Activated CD4-positive, alpha-beta memory T cell treated with anti-CD3 and anti-CD28 coated beads for 36 hours (primary cell): Measurements from ENCODE around the gene LRBA. TPM values are rescaled to one million over a fixed set of nuclear protein-coding genes. Genes with fewer than 3 reads are reported as not detected.

Experiments used
- CTCF ChIA-PET: fragments of 350-600 bp; sonication (Branson Sonifier 250); formaldehyde crosslinking; loops from one replicate; lab custom pipeline; 2021; ENCODE audit warnings: antibody characterized with exemption, inconsistent platforms; lab: Charles Lee
- POLR2A ChIA-PET: fragments of 350-600 bp; sonication (Branson Sonifier 250); formaldehyde crosslinking; loops from one replicate; lab custom pipeline; 2021; ENCODE audit warnings: antibody characterized with exemption; lab: Charles Lee
- DNase-seq: peaks from one replicate; pipeline ENCODE4 v3.0.0-alpha.2; 2020
- H3K27ac Mint-ChIP-seq: one replicate; pipeline ENCODE4 v1.8.0; 2021; ENCODE audit warnings: mixed read lengths
- H3K27me3 Mint-ChIP-seq: one replicate; pipeline ENCODE4 v1.8.0; 2021; ENCODE audit warnings: mixed read lengths
- H3K36me3 Mint-ChIP-seq: one replicate; pipeline ENCODE4 v1.8.0; 2021; ENCODE audit warnings: mixed read lengths
- H3K4me1 Mint-ChIP-seq: one replicate; pipeline ENCODE4 v1.8.0; 2021; ENCODE audit warnings: low read depth, mixed read lengths
- H3K4me3 Mint-ChIP-seq: one replicate; pipeline ENCODE4 v1.8.0; 2021; ENCODE audit warnings: mild to moderate bottlenecking, mixed read lengths
- H3K9me3 Mint-ChIP-seq: one replicate; pipeline ENCODE4 v1.8.0; 2021; ENCODE audit warnings: mixed read lengths
- intact Hi-C: fragments of 100-400 bp; cut with micrococcal nuclease; formaldehyde crosslinking; loops from one replicate; pipeline ENCODE4 v1.15.1; 2023
- total RNA-seq, 2 experiments: library from RNA; stranded (reverse); gene quantifications; one replicate each; pipeline ENCODE4 v1.2.3, GENCODE V29; 2021

The LRBA gene
- total RNA-seq, 2 experiments from 2014 or later = 62.4 to 63.7 TPM

DNA sequence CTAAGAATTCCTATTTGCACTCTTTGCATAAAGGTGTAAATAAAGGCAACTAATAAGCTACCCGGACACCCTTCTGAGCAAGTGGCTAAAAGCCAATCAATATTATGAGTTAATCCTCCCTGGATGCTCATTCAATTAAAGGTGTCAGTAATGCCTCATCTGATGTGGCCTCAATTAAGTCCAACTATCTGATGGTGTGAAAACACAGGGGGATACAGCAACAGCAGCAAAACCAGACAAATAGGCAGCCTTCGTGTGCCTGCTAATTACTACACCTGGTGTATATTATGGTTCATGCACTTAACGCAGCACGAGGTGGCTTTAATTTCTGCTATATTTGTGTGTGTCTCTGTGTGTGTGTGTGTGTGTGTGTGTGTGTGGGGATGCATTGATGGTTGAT lies 692.4 kb downstream of the LRBA start:
- H3K4me3 Mint-ChIP-seq = no peak overlapping the region
- intact Hi-C loops = no loop called here
- ChIA-PET CTCF (no interaction called here), POLR2A (no interaction called here)
- H3K9me3 Mint-ChIP-seq = no peaks in the 10 kb centered on the region
- peaks cover 2% of the 10 kb centered on the region for H3K4me1 Mint-ChIP-seq
- no peaks in the 10 kb centered on the region for H3K27me3 Mint-ChIP-seq
- peaks cover 12% of the 10 kb centered on the region for H3K36me3 Mint-ChIP-seq
- no peak for DNase-seq
- no peak overlapping the region for H3K27ac Mint-ChIP-seq

DNA sequence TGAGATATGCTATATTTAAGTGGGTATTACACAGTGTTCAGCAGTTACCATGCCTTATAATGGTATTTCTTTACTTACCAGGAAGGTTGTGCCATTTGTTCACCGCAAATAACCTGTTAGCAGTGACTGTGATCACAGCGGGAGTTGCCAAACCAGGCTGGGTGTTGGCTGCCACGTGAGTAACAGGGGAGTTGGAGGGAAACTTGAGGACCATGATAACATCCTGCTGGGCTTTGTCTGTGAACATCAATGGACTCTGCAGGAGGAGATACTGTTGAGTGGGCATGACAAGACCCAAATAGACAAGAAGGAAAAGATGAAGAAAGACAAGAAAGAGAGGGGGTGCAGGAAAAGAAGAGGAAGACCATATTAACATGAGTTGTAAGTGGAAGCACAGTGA lies 694.0 kb downstream of the LRBA start:
- Mint-ChIP-seq H3K4me1 (peaks cover under 1% of the 10 kb centered on the region), H3K36me3 (peaks cover 20% of the 10 kb centered on the region), H3K9me3 (no peaks in the 10 kb centered on the region), H3K27ac (no peak overlapping the region), H3K27me3 (no peaks in the 10 kb centered on the region), H3K4me3 (no peak overlapping the region)
- intact Hi-C loops = no loop called here
- POLR2A ChIA-PET = no interaction called here
- CTCF ChIA-PET = no interaction called here
- no peak for DNase-seq

DNA sequence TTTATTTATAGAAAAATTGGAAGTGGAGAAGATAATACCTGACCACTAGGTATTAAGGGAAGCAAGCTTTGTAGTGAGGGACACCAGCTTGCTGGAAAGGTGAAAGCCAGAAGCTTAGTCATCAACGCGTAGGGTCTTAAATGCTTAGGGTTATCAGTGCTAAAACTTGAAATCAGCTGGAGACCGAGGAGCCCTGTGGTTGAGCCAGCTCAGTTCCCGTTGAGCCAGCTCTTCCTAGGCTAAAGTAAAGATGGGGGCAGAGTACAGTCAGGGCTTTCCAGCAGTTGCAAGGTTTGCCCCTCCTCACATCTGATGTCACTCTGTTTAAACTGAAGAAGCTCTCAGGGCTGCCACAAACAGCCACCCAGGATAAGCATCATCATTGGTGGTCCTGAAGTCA lies 696.1 kb downstream of the LRBA start:
- Mint-ChIP-seq H3K27me3 (no peaks in the 10 kb centered on the region), H3K4me3 (no peak overlapping the region), H3K9me3 (no peaks in the 10 kb centered on the region), H3K36me3 (peaks cover 18% of the 10 kb centered on the region), H3K4me1 (no peaks in the 10 kb centered on the region), H3K27ac (no peak overlapping the region)
- CTCF ChIA-PET = no interaction called here
- POLR2A ChIA-PET = no interaction called here
- no peak for DNase-seq
- intact Hi-C loops = no loop called here

DNA sequence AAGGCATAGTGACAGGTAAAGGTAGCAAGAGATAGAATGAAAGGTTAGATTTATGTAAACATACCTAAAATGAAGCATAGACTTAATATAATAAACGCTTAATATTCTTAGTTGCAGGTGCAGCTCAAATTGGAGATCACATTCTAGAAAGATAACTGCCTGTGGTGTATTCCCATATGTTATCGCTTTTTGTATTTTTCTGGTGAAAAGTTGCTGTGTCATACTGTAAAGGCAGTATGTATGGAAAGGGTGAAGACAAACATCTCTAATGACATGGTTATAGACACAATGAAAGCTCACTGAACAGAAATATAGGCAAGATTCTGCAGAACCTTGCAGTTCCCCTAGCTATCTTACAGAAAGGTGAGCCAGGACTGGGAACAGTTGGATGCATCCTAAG lies 696.6 kb downstream of the LRBA start:
- intact Hi-C loops = no loop called here
- H3K27me3 Mint-ChIP-seq = no peaks in the 10 kb centered on the region
- no peaks in the 10 kb centered on the region for H3K4me1 Mint-ChIP-seq
- CTCF ChIA-PET = no interaction called here
- POLR2A ChIA-PET = no interaction called here
- H3K36me3 Mint-ChIP-seq = peaks cover 18% of the 10 kb centered on the region
- no peak overlapping the region for H3K4me3 Mint-ChIP-seq
- H3K9me3 Mint-ChIP-seq = no peaks in the 10 kb centered on the region
- DNase-seq = no peak
- H3K27ac Mint-ChIP-seq = no peak overlapping the region

DNA sequence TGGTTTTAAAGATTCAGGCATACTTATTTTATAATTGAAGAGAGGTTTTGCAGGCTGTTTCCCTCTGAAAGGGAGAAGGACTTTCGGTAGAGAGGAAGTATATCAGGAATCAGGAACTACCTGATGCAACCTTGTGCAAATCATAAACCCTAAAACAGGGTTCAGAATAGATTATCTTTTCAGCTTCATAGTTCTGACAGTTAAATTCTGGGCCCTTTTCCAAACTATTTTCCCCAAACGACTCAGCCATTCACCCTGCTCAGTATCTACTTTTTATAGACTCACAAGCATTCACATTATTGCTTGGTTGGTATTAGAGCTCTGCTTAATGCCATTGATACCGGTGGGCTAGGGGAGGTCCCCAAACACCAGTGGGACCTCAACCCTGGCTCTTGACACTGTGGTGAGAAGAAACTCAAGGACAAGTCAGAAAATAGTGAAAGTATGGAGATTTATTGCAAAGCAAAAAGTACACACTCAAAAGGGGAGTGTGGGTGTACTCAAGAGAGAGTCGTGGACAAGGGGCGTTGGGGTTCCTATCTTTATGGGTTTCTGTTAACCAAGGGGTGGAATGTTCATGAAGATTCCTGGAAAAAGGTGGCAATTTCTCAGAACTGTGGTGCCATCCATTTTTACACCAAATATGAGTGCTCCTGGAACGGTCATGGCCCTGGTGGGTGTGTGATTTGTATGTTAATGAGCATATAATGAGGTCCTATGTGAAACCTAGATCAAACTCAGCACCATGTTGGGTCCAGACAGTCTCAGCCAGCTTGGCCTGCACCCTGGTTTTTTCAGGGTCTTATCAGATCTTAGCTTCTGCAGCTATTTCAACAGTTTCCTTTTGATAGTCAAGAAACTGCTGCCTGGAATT lies 698.5 kb downstream of the LRBA start:
- no peak overlapping the region for H3K4me3 Mint-ChIP-seq
- no peak overlapping the region for H3K27ac Mint-ChIP-seq
- intact Hi-C loops = no loop called here
- POLR2A ChIA-PET = no interaction called here
- H3K4me1 Mint-ChIP-seq = no peaks in the 10 kb centered on the region
- H3K36me3 Mint-ChIP-seq = peaks cover 16% of the 10 kb centered on the region
- H3K9me3 Mint-ChIP-seq = no peaks in the 10 kb centered on the region
- CTCF ChIA-PET = no interaction called here
- H3K27me3 Mint-ChIP-seq = no peaks in the 10 kb centered on the region
- DNase-seq = no peak

DNA sequence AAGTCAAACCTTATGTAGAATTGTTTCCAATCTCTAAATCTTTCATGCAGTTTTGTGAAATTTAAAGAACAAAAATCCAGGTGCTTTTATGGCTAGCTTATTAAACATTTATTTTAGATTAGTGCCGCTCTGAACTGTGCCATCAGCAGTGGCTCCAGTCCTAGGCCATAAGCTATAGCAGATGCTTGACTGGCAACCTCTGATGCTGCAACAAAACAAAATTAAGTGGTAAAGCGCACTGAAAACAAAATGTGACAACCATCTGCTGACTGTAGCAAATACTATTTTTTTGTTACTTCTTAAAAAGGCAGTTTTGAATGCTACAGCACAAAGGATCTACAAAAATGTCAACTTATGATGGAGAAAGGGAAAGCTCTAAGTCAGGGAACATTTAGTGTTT lies 699.4 kb downstream of the LRBA start:
- DNase-seq = no peak
- intact Hi-C loops = no loop called here
- Mint-ChIP-seq H3K27ac (no peak overlapping the region), H3K36me3 (peaks cover 16% of the 10 kb centered on the region), H3K4me1 (no peaks in the 10 kb centered on the region), H3K9me3 (no peaks in the 10 kb centered on the region), H3K4me3 (no peak overlapping the region), H3K27me3 (no peaks in the 10 kb centered on the region)
- ChIA-PET POLR2A (no interaction called here), CTCF (no interaction called here)

DNA sequence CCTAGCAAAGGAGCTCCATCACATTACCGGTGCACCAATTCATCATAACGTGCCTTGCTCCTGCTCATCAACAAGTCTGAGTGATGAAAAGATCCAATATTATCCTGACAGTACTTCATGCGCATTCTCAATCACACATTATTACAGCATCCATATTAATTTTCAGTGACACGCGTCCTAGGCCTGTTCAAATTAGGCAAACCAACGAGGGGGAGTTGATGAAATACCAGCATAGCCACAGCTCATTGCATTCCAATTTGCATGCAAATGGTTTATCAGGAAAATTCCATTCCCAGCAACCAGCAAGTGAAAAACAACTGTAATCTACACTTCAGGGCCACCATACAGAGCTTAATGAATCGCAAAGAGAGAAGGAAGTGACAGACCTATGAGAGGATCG lies 699.9 kb downstream of the LRBA start:
- Mint-ChIP-seq H3K4me1 (no peaks in the 10 kb centered on the region), H3K9me3 (no peaks in the 10 kb centered on the region), H3K27me3 (no peaks in the 10 kb centered on the region), H3K36me3 (peaks cover 16% of the 10 kb centered on the region), H3K27ac (no peak overlapping the region), H3K4me3 (no peak overlapping the region)
- no peak for DNase-seq
- ChIA-PET POLR2A (no interaction called here), CTCF (no interaction called here)
- intact Hi-C loops = no loop called here

DNA sequence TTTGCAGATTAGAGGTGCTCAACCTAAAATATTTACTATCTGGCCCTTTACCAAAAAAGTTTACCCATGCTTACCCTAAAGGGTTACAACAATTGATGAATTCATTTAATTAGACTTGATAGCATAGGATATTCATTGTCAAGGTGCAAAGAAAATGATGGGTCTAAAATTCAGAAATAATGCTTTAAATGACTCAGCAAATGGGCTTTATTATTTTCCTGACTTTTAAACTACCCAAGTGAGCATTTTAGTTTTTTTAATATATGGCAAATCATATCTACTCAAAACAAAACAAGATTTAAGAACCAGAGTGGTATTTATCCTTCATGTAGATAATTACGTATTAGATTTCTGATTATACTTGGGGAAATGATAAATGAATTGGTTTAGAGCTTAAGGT lies 701.1 kb downstream of the LRBA start:
- no peak overlapping the region for H3K27ac Mint-ChIP-seq
- POLR2A ChIA-PET = no interaction called here
- H3K27me3 Mint-ChIP-seq = no peaks in the 10 kb centered on the region
- peaks cover 19% of the 10 kb centered on the region for H3K36me3 Mint-ChIP-seq
- no peak for DNase-seq
- CTCF ChIA-PET = no interaction called here
- intact Hi-C loops = no loop called here
- H3K4me1 Mint-ChIP-seq = no peaks in the 10 kb centered on the region
- no peak overlapping the region for H3K4me3 Mint-ChIP-seq
- no peaks in the 10 kb centered on the region for H3K9me3 Mint-ChIP-seq

DNA sequence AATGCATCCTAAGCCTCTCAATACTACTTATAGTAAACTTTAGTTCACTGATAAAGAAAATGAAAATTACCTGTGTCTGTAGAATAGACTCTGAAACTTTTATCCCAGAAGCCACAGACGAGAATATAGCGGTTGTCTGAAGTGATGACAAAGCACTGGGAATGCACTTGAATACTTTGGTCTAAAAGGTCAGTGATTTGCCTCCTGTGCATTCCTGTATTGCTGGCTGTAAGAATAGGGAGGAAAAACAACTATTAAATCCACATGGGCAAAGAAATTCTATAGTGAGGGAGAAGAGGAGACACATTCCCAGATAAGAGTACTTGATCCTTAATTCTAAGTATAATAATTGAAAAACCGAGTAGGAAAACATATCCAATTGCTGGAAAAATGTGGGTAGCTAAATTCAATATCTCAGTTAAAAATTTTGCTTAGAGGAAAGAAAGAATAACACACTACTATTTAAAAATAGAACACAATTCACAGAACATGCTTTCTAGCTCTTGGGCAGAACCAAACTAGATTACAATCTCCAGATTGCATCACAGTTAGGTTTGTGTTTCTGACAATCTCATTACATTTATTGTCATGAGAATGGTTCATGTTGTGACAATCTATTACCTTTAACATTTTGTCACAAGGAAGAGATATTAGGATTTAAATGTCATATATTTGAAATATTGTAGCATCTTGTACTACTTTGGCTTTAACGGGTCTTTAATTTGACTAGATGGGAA lies 704.8 kb downstream of the LRBA start:
- H3K27me3 Mint-ChIP-seq = no peaks in the 10 kb centered on the region
- H3K4me1 Mint-ChIP-seq = no peaks in the 10 kb centered on the region
- intact Hi-C loops = no loop called here
- H3K9me3 Mint-ChIP-seq = no peaks in the 10 kb centered on the region
- peaks cover 9% of the 10 kb centered on the region for H3K36me3 Mint-ChIP-seq
- ChIA-PET POLR2A (no interaction called here), CTCF (no interaction called here)
- no peak for DNase-seq
- H3K27ac Mint-ChIP-seq = no peak overlapping the region
- no peak overlapping the region for H3K4me3 Mint-ChIP-seq

DNA sequence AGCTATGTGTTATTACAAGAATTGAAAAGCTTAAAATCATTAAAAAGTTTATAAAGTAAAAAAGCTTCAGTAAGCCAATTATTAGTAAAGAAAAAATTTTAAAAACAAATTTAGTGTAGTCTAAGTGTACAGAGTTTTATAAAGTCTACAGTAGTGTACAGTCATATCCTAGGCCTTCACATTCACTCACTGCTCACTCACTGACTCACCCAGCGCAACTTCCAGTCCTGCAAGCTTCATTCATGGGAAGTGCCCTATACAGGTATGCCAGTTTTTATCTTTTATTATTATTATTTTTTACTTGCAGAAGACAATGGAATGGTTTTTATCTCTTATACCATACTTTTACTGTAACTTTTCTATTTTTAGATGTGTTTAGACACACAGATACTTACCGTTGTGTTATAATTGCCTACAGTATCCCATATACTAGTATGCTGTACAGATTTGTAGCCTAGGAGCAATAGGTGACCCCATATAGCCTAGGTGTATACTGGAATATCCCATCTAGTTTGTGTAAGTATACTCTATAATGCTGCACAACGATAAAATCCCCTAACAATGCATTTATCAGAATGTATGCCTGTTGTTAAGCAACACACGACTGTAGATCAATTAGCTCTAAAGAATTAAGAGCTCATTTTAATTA lies 706.1 kb downstream of the LRBA start:
- intact Hi-C loops = no loop called here
- CTCF ChIA-PET = interaction anchor here (1.2 kb wide), 1 partner anchor 11 kb away, joined by 5 read pairs; no protein-coding TSS in a partner anchor
- peaks cover 3% of the 10 kb centered on the region for H3K36me3 Mint-ChIP-seq
- no peaks in the 10 kb centered on the region for H3K4me1 Mint-ChIP-seq
- no peak overlapping the region for H3K27ac Mint-ChIP-seq
- DNase-seq = peak; percentile 20
- H3K4me3 Mint-ChIP-seq = no peak overlapping the region
- H3K27me3 Mint-ChIP-seq = no peaks in the 10 kb centered on the region
- POLR2A ChIA-PET = no interaction called here
- no peaks in the 10 kb centered on the region for H3K9me3 Mint-ChIP-seq

DNA sequence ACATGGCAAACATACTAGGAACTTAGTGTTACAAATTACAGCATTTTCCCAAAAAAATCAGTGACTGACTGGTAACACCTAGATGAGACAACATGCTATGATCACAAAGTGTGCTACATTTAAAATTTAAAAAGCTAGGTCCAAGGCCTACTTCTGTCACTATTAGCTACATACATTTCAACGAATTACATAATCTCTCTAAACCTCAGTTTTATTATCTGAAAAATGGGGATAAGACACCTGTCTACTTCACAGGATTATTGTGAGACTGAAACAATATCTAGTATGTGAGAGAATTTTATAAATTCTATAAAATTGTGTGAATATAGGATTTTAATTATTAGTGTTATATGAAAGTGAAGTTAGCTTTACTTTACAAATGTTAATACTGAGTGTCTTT lies 708.4 kb downstream of the LRBA start:
- Mint-ChIP-seq H3K36me3 (peaks cover 5% of the 10 kb centered on the region), H3K27ac (no peak overlapping the region), H3K4me1 (peaks cover 5% of the 10 kb centered on the region), H3K9me3 (no peaks in the 10 kb centered on the region), H3K4me3 (no peak overlapping the region), H3K27me3 (no peaks in the 10 kb centered on the region)
- no peak for DNase-seq
- intact Hi-C loops = no loop called here
- ChIA-PET CTCF (interaction anchor here (1.3 kb wide), 1 partner anchor 9 kb away, joined by 8 read pairs; no protein-coding TSS in a partner anchor), POLR2A (no interaction called here)

DNA sequence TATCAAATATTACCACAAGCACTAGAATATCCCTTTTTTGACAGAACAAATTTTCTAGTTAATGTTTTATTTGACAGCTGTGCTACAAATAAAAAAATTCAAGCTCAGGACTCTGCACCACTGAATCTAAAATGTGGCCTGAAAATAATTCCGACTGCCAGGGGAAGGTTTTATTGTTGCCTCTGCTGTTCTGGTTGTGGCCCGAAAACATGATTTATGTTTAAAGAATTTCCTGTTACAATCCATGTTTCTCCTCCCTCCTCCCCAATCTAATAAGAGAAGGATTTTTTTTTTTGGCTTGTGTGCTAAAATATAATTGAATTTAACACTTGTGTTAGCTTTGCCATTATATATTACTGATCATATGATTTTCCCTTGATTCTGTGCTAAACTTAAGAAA lies 709.1 kb downstream of the LRBA start:
- DNase-seq = no peak
- POLR2A ChIA-PET = interaction anchor here (0.7 kb wide), 1 partner anchor 140 kb away, joined by 3 read pairs; no protein-coding TSS in a partner anchor
- peaks cover 6% of the 10 kb centered on the region for H3K36me3 Mint-ChIP-seq
- no peak overlapping the region for H3K4me3 Mint-ChIP-seq
- CTCF ChIA-PET = interaction anchor here (1.3 kb wide), 1 partner anchor 8 kb away, joined by 8 read pairs; no protein-coding TSS in a partner anchor
- no peaks in the 10 kb centered on the region for H3K9me3 Mint-ChIP-seq
- H3K27ac Mint-ChIP-seq = no peak overlapping the region
- peaks cover 7% of the 10 kb centered on the region for H3K4me1 Mint-ChIP-seq
- intact Hi-C loops = no loop called here
- H3K27me3 Mint-ChIP-seq = no peaks in the 10 kb centered on the region
